Nephron progenitor cell (in vitro differentiated cells): ENCODE results near the gene ATE1.

Experiments used
- DNase-seq: peaks from one replicate; pipeline ENCODE4 v3.0.0; 2021
- H3K27ac Mint-ChIP-seq: 2 replicates; pipeline ENCODE4 v1.8.0; 2021; ENCODE audit warnings: mild to moderate bottlenecking, moderate library complexity, mixed read lengths
- H3K27me3 Mint-ChIP-seq: 2 replicates; pipeline ENCODE4 v1.8.0; 2021; ENCODE audit warnings: mild to moderate bottlenecking, low read depth, mixed read lengths; ENCODE audit not compliant: poor library complexity
- H3K36me3 Mint-ChIP-seq: 2 replicates; pipeline ENCODE4 v1.8.0; 2021; ENCODE audit warnings: low read depth, mixed read lengths
- H3K4me1 Mint-ChIP-seq: 2 replicates; pipeline ENCODE4 v1.8.0; 2021; ENCODE audit warnings: mixed read lengths
- H3K4me3 Mint-ChIP-seq: 2 replicates; pipeline ENCODE4 v1.8.0; 2021; ENCODE audit warnings: mild to moderate bottlenecking, moderate library complexity, mixed read lengths
- H3K9me3 Mint-ChIP-seq: 2 replicates; pipeline ENCODE4 v1.8.0; 2021; ENCODE audit warnings: mild to moderate bottlenecking, moderate library complexity, mixed read lengths
- CTCF ChIP-seq: fragments of 200-600 bp; sonication (generic); IDR thresholded peaks from 2 replicates; pipeline ENCODE4 v1.5.0; 2021; ENCODE audit warnings: antibody characterized with exemption

The ATE1 gene

GRCh38 chr10:121696854-121697253 lies 231.0 kb downstream of the ATE1 start:
- Mint-ChIP-seq H3K9me3 (peaks cover 18% of the 10 kb centered on the region), H3K36me3 (no peaks in the 10 kb centered on the region), H3K4me3 (no peak overlapping the region), H3K27ac (no peak overlapping the region), H3K27me3 (peaks cover 11% of the 10 kb centered on the region), H3K4me1 (peaks cover 40% of the 10 kb centered on the region)
- DNase-seq: peak; percentile 59
- peak; percentile 50 for TF ChIP-seq CTCF

DNA sequence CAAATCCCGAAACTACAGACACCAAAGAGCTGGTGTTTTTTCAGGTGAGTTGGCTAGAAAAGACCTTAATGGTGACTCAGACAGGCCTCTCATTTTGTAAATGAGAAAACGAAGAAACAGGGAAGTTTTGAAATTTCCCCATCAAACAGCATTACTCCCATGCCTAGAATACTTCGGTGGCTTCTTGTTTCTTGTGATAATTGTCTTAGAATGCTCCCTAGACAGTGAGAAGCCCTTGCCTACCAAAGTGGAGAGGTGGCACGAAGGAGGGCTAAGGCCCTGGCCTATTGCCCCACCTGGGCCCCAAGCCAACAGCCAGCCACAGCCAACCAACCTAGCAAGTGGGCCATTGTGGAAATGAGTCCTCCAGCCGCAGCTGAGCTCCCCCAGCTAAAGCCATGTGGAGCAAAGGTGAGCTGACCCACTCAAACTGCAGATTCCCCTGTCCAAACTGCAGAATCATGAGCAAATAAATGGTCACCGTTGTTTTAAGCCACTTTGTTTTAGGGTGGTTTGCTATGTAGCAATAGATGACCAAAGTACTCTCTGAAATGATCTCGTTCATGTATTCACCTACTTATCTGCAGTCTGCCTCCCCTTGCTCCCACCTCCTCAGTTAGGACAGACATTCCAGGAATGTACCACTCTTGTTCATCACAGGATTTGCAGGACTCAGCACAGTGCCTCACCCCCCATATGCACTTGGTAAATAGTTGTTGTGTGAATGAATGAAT lies 231.9 kb downstream of the ATE1 start:
- no peak for TF ChIP-seq CTCF
- Mint-ChIP-seq H3K36me3 (no peaks in the 10 kb centered on the region), H3K27me3 (peaks cover 11% of the 10 kb centered on the region), H3K4me3 (no peak overlapping the region), H3K27ac (no peak overlapping the region), H3K9me3 (peaks cover 14% of the 10 kb centered on the region), H3K4me1 (peaks cover 42% of the 10 kb centered on the region)
- DNase-seq: no peak

GRCh38 chr10:121694966-121695643 lies 232.7 kb downstream of the ATE1 start:
- Mint-ChIP-seq H3K4me3 (no peak overlapping the region), H3K27me3 (peaks cover 11% of the 10 kb centered on the region), H3K4me1 (peaks cover 50% of the 10 kb centered on the region), H3K36me3 (no peaks in the 10 kb centered on the region), H3K9me3 (peaks cover 7% of the 10 kb centered on the region), H3K27ac (no peak overlapping the region)
- no peak for TF ChIP-seq CTCF
- no peak for DNase-seq

GRCh38 chr10:121694327-121694965 lies 233.4 kb downstream of the ATE1 start:
- Mint-ChIP-seq H3K4me3 (no peak overlapping the region), H3K27me3 (peaks cover 11% of the 10 kb centered on the region), H3K4me1 (peaks cover 56% of the 10 kb centered on the region), H3K27ac (no peak overlapping the region), H3K9me3 (peaks cover 4% of the 10 kb centered on the region), H3K36me3 (no peaks in the 10 kb centered on the region)
- no peak for DNase-seq
- TF ChIP-seq CTCF: no peak

DNA sequence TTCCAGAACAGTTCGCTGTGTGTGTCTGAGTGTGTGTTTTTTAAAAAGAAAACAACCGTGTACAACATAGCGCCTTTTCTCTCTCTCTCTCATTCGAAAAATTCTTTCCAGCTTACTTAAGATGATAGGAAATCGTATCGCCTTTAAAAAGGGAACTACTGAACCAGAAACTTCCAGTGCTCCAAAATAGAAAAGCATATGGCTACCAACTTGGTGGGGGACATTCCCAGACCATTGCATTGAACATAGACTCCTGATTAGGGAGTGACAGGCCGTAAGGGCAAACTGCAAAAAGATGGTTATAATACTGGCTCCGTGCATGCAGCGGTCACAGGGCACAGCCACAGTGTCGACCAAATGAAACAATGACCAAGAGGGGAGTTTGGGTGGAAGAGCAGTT lies 235.2 kb downstream of the ATE1 start:
- H3K4me1 Mint-ChIP-seq: peaks cover 66% of the 10 kb centered on the region
- no peak overlapping the region for H3K27ac Mint-ChIP-seq
- peaks cover 14% of the 10 kb centered on the region for H3K27me3 Mint-ChIP-seq
- H3K4me3 Mint-ChIP-seq: no peak overlapping the region
- no peaks in the 10 kb centered on the region for H3K36me3 Mint-ChIP-seq
- H3K9me3 Mint-ChIP-seq: no peaks in the 10 kb centered on the region
- no peak for TF ChIP-seq CTCF
- DNase-seq: no peak
